NOMO-1 treated with dmso at 0.1 percent for 144 hours (cell line): Measurements from ENCODE around the gene PIWIL4.
"Not testable (repeated sequence)": the region's sequence is repeated elsewhere in the genome, so short reads cannot be mapped to it uniquely, and the experiment has no call there.

Experiments used
- DNase-seq: peaks from one replicate; lab custom pipeline; 2025; ENCODE audit not compliant: unreplicated experiment; lab: John Stamatoyannopoulos, UW

The PIWIL4 gene

GRCh38 chr11:94635072-94635471 is 67.9 kb downstream of the PIWIL4 start:
- DNase-seq: no peak

GRCh38 chr11:94636388-94636949 is 69.3 kb downstream of the PIWIL4 start:
- DNase-seq: no peak

GRCh38 chr11:94638301-94638901 is 71.2 kb downstream of the PIWIL4 start:
- peak; percentile 13 for DNase-seq

GRCh38 chr11:94638902-94639373 is 71.8 kb downstream of the PIWIL4 start:
- peak; percentile 90 for DNase-seq

GRCh38 chr11:94639901-94640721 is 72.9 kb downstream of the PIWIL4 start:
- no peak for DNase-seq

GRCh38 chr11:94641167-94641761 is 74.1 kb downstream of the PIWIL4 start:
- no peak for DNase-seq

GRCh38 chr11:94643186-94643585 is 76.0 kb downstream of the PIWIL4 start:
- DNase-seq: not testable (repeated sequence)

- DNase-seq: no peak
Measured at GRCh38 chr11:94647926-94648325, 80.8 kb downstream of the PIWIL4 start.

GRCh38 chr11:94648789-94649188 is 81.6 kb downstream of the PIWIL4 start:
- DNase-seq: no peak

- no peak for DNase-seq
Measured at GRCh38 chr11:94649254-94649653, 82.1 kb downstream of the PIWIL4 start.

GRCh38 chr11:94649964-94650623 is 82.9 kb downstream of the PIWIL4 start:
- no peak for DNase-seq

GRCh38 chr11:94650756-94651155 is 83.6 kb downstream of the PIWIL4 start:
- peak; percentile 13 for DNase-seq

GRCh38 chr11:94652735-94653284 is 85.6 kb downstream of the PIWIL4 start:
- no peak for DNase-seq

- DNase-seq: no peak
Measured at GRCh38 chr11:94653561-94653960, 86.4 kb downstream of the PIWIL4 start.

- DNase-seq: no peak
Measured at GRCh38 chr11:94654201-94654600, 87.0 kb downstream of the PIWIL4 start.

GRCh38 chr11:94655291-94655690 is 88.1 kb downstream of the PIWIL4 start:
- no peak for DNase-seq

GRCh38 chr11:94655956-94656355 is 88.8 kb downstream of the PIWIL4 start:
- no peak for DNase-seq

- DNase-seq: no peak
Measured at GRCh38 chr11:94656968-94657367, 89.8 kb downstream of the PIWIL4 start.

GRCh38 chr11:94657629-94658028 is 90.5 kb downstream of the PIWIL4 start:
- DNase-seq: no peak

- DNase-seq: no peak
Measured at GRCh38 chr11:94658386-94658785, 91.2 kb downstream of the PIWIL4 start.

- no peak for DNase-seq
Measured at GRCh38 chr11:94658888-94659287, 91.7 kb downstream of the PIWIL4 start.
